GM18505 (cell line): Measurements from ENCODE around the gene PROCA1.
"Not testable (repeated sequence)": the region's sequence is repeated elsewhere in the genome, so short reads cannot be mapped to it uniquely, and the experiment has no call there.

Source experiments
- ATAC-seq: cut with Tn5 transposase; IDR thresholded peaks from one replicate; pipeline ENCODE4 v1.9.1; 2021; ENCODE audit not compliant: unreplicated experiment
- POLR2A ChIP-seq: IDR thresholded peaks from 4 replicates; pipeline ENCODE4 v1.6.1; 2011; ENCODE audit warnings: borderline replicate concordance; ENCODE audit not compliant: insufficient read depth, insufficient read length; ENCODE audit errors: extremely low read depth

Gene PROCA1

DNA sequence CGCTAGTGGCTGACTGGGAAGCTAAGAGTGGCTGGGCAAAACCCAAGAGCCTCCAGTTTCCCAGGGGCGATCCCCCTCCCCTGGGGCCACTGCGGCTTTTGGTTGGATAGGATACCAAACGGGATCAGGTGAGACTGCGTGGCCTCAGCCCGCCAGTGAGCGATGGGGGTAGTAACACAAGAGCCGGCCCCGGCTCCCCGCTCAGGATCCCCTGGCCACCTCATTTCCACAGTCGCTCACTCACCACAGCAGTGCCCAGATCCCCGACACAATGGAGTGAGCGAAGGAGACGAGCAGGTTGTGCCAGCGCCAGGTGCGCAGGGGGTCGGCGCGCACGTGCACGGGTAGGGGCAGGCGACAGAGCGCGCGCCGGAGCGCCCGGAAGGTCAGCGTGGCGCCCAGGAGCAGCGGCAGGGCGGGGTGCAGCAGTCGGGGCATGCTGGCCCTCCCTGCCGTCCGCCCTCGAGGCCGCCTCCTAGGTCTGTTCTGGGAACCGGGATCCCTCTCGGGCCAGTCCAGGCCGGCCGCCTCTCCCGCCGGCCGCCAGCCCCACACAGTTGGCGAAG lies 14.1 kb upstream of the PROCA1 start:
- peak; percentile 67 for TF ChIP-seq POLR2A
- ATAC-seq, result peak; percentile 1

- TF ChIP-seq POLR2A, result peak; percentile 80
- no peak for ATAC-seq
Observed at GRCh38 chr17:28725166-28725659, 13.5 kb upstream of the PROCA1 start.

GRCh38 chr17:28724500-28725165 lies 12.9 kb upstream of the PROCA1 start:
- no peak for ATAC-seq

GRCh38 chr17:28723836-28724499 lies 12.3 kb upstream of the PROCA1 start:
- ATAC-seq, result not testable (repeated sequence)

More at GRCh38 chr17:28724500-28725165, 12.9 kb upstream of the PROCA1 start:
- TF ChIP-seq POLR2A, result no peak

DNA sequence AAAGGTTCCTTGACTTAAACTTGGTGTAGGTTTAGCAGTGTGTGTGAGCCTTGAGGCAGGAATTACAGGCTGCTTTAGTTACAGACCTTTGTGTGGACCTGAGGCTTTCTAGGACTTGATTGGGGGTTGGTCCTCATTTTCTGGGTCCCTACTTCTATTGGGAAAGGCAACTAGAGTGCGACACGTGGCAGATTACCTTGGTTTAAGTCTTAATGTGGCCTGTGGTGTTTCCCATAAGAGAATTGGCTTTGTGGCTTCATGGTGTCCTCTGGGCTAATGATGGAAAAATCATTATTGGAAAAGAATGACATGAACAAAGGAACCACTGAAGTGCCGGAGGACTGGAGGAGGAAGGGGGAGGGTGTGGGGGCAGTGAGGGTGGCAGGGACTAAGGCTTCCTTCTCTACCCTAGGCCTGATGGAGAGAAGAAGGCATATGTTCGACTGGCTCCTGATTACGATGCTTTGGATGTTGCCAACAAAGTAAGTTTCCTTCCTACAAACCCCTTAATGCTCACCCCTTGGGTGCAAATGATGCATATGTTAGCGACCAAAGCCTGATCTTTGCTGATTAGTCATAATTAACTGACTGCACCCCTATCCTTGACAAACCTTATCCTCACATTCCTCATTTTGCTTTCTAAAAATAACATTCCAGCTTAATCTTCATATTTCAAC lies 11.6 kb upstream of the PROCA1 start:
- ATAC-seq, result no peak
- TF ChIP-seq POLR2A, result no peak

- ATAC-seq, result no peak
- no peak for TF ChIP-seq POLR2A
Observed at GRCh38 chr17:28722417-28723158, 10.9 kb upstream of the PROCA1 start.

- ATAC-seq, result not testable (repeated sequence)
Observed at GRCh38 chr17:28720997-28721329, 9.3 kb upstream of the PROCA1 start.

- ATAC-seq, result no peak
- TF ChIP-seq POLR2A, result peak; percentile 39
Observed at GRCh38 chr17:28720247-28720996, 8.7 kb upstream of the PROCA1 start.

DNA sequence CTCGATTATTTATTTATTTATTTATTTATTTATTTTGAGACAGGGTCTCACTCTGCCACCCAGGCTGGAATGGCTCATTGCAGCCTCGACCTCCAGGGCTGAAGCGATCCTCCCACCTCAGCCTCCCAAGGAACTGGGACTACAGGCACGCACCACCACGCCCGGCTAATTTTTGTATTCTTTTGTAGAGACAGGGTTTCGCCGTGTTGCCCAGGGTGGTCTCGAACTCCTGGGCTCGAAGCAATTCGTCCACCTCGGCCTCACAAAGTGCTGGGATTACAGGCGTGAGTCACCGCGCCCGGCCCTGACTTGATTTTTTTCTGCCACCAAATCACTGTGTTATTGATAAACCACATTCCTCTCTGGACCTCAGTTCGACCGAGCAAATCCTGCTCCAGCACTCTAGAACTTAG lies 7.3 kb upstream of the PROCA1 start:
- peak; percentile 1 for ATAC-seq
- no peak for TF ChIP-seq POLR2A

DNA sequence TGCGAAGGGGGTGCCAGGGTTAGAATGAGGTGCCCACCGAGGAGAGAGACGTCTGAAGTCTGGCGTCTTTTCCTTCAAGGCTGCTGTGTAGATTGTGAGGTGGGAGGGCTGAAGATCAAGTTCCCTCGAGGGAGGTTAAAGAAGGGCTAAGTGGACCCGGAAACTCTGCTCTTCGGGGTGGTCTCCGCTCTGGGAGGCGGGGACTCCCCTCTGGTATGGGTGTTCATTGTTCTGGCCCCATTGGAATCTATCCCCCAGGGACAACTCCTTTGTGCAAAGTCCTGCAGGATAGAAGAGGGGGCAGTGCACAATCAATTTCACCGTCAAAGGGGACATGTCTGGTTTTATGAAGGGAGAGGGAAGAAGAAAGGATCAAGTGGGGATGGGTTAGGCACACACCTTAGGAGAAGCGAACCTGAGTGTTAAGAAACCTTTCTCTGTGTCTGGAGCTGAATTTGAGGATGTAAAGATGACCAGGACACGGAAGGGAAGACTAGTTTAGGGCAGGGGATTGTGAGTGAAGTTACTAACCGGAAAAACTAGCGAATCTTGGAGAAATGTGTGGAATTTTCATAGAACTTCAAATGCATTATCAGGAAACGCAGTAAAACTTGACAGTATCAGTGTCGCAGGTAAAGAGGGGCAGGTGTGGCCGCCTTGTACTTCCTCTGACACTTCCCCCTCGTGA lies 6.8 kb upstream of the PROCA1 start:
- no peak for ATAC-seq
- no peak for TF ChIP-seq POLR2A

- ATAC-seq, result no peak
- peak; percentile 43 for TF ChIP-seq POLR2A
Observed at GRCh38 chr17:28717578-28718332, 6.1 kb upstream of the PROCA1 start, which contains the start of gene RAB34. TSS of gene RAB34 (minus strand) at chr17:28717868. CDS start at chr17:28717266, 602 bp downstream.
